CD14-positive monocyte (primary cell): ENCODE measurements around the gene TLR7. TPM values are rescaled to one million over a fixed set of nuclear protein-coding genes. Genes with fewer than 3 reads are reported as not detected.

Experiments
- DNase-seq, 3 donors: peaks; one replicate each; pipeline ENCODE4 v3.0.0-alpha.2; 2011 to 2022
- H2AFZ ChIP-seq: 2 replicates; pipeline ENCODE4 v1.6.0; 2012; ENCODE audit warnings: mild to moderate bottlenecking, low read depth, low read length, inconsistent platforms; ENCODE audit not compliant: insufficient read depth, poor library complexity, severe bottlenecking
- H3K27ac ChIP-seq, 2 donors: 1 replicate in 1 of 2; 2 replicates in 1 of 2; pipeline ENCODE4 v1.5.1; 2012 to 2013; ENCODE audit warnings: low read length in 2 of 2, control low read depth in 1 of 2, inconsistent platforms in 1 of 2, low read depth in 1 of 2, mild to moderate bottlenecking in 1 of 2
- H3K27me3 ChIP-seq, 2 donors: one replicate each; pipeline versions ENCODE4 v1.6.0 to v1.6.1; 2011 to 2013; ENCODE audit warnings: low read length in 2 of 2; ENCODE audit not compliant: control insufficient read depth in 2 of 2, insufficient read depth in 2 of 2
- H3K36me3 ChIP-seq, 2 donors: replicated peaks in 1 of 2; 1 replicate in 1 of 2; 2 replicates in 1 of 2; pipeline versions ENCODE4 v1.5.1 to v1.6.1; 2012 to 2013; ENCODE audit warnings: low read length in 2 of 2, control low read depth in 1 of 2, inconsistent platforms in 1 of 2, mild to moderate bottlenecking in 1 of 2; ENCODE audit not compliant: insufficient read depth in 2 of 2, control insufficient read depth in 1 of 2
- H3K4me1 ChIP-seq, 2 donors: 1 replicate in 1 of 2; 2 replicates in 1 of 2; pipeline versions ENCODE4 v1.5.1 to v1.6.1; 2012 to 2013; ENCODE audit warnings: low read length in 2 of 2, control low read depth in 1 of 2, inconsistent platforms in 1 of 2, mild to moderate bottlenecking in 1 of 2, moderate library complexity in 1 of 2; ENCODE audit not compliant: insufficient read depth in 2 of 2, control insufficient read depth in 1 of 2
- H3K4me2 ChIP-seq: replicated peaks from 2 replicates; pipeline ENCODE3; 2012; ENCODE audit warnings: low read length, moderate library complexity, mild to moderate bottlenecking; ENCODE audit not compliant: poor library complexity, severe bottlenecking; ENCODE audit errors: extremely low read depth
- H3K4me3 ChIP-seq, 3 experiments: fragments of 200-600 bp in 1 of 3; sonication (generic) in 1 of 3; replicated peaks in 1 of 3; 1 replicate in 2 of 3; 2 replicates in 1 of 3; pipeline ENCODE4 v1.5.1; 2011 to 2013; ENCODE audit warnings: low read length in 3 of 3, mild to moderate bottlenecking in 3 of 3, control low read depth in 2 of 3, low read depth in 2 of 3, inconsistent platforms in 1 of 3, moderate library complexity in 1 of 3
- H3K79me2 ChIP-seq: 2 replicates; pipeline ENCODE4 v1.6.0; 2012; ENCODE audit warnings: mild to moderate bottlenecking, control low read depth, inconsistent platforms, low read length, moderate library complexity; ENCODE audit not compliant: insufficient read depth
- H3K9ac ChIP-seq: 2 replicates; pipeline ENCODE4 v1.6.0; 2017; ENCODE audit warnings: low read length, mild to moderate bottlenecking; ENCODE audit not compliant: insufficient read depth, poor library complexity, severe bottlenecking
- H3K9me3 ChIP-seq, 2 donors: replicated peaks in 1 of 2; 1 replicate in 1 of 2; 2 replicates in 1 of 2; pipeline versions ENCODE4 v1.5.1 to v1.6.1; 2012 to 2013; ENCODE audit warnings: low read length in 2 of 2, control low read depth in 1 of 2; ENCODE audit not compliant: control insufficient read depth in 1 of 2, insufficient read depth in 1 of 2
- H4K20me1 ChIP-seq: 2 replicates; pipeline ENCODE4 v1.6.0; 2012; ENCODE audit warnings: mild to moderate bottlenecking, low read length, control low read depth, moderate library complexity; ENCODE audit not compliant: insufficient read depth
- H3K27ac Mint-ChIP-seq, 7 donors: one replicate each; pipeline ENCODE4 v1.8.0; 2020; ENCODE audit warnings: mild to moderate bottlenecking in 7 of 7, mixed read lengths in 7 of 7, moderate library complexity in 6 of 7, inconsistent platforms in 2 of 7
- H3K27me3 Mint-ChIP-seq, 3 donors: one replicate each; pipeline ENCODE4 v1.8.0; 2021 to 2022; ENCODE audit warnings: low read depth in 3 of 3, mild to moderate bottlenecking in 3 of 3, mixed read lengths in 3 of 3, moderate library complexity in 3 of 3, inconsistent platforms in 1 of 3
- H3K36me3 Mint-ChIP-seq, 2 donors: one replicate each; pipeline ENCODE4 v1.8.0; 2020; ENCODE audit warnings: mixed read lengths in 2 of 2, inconsistent platforms in 1 of 2, mild to moderate bottlenecking in 1 of 2
- H3K4me1 Mint-ChIP-seq: one replicate; pipeline ENCODE4 v1.8.0; 2020; ENCODE audit warnings: mild to moderate bottlenecking, mixed read lengths
- H3K4me3 Mint-ChIP-seq, 2 donors: one replicate each; pipeline ENCODE4 v1.8.0; 2020; ENCODE audit warnings: mild to moderate bottlenecking in 2 of 2, mixed read lengths in 2 of 2, moderate library complexity in 1 of 2
- H3K9me3 Mint-ChIP-seq, 7 donors: one replicate each; pipeline ENCODE4 v1.8.0; 2020 to 2022; ENCODE audit warnings: mixed read lengths in 7 of 7, mild to moderate bottlenecking in 6 of 7, moderate library complexity in 6 of 7, inconsistent platforms in 2 of 7
- WGBS: methylation state at CpG from one replicate; pipeline ENCODE4 v1.1.5; 2013; ENCODE audit warnings: missing lambda C conversion rate; ENCODE audit not compliant: insufficient coverage; 5-methylcytosine and 5-hydroxymethylcytosine counted together
- intact Hi-C, 2 donors: fragments of 100-400 bp; cut with micrococcal nuclease; formaldehyde crosslinking; loops; one replicate each; pipeline versions ENCODE4 v1.15.0 to v1.15.1; 2023
- polyA plus RNA-seq, 3 donors: library from polyadenylated mRNA; depleted of rRNA in 1 of 3; unstranded in 2 of 3; stranded (reverse) in 1 of 3; fragments of 300-500 nt in 2 of 3; fragments of >200 nt in 1 of 3; fragmentation: Illumina TruSeq in 2 of 3; gene quantifications; 1 replicate in 2 of 3; 2 replicates in 1 of 3; pipeline ENCODE4 v1.2.3, GENCODE V29; 2012 to 2021
- TF ChIP-seq, protein P1 (sequence below): fragments of 200-600 bp; IDR thresholded peaks from one replicate; pipeline ENCODE4 v1.8.0; 2022; ENCODE audit warnings: antibody characterized with exemption, mild to moderate bottlenecking

The TLR7 gene
- polyA plus RNA-seq, 3 donors: 4.2 to 27.3 (median 23.0) TPM

DNA sequence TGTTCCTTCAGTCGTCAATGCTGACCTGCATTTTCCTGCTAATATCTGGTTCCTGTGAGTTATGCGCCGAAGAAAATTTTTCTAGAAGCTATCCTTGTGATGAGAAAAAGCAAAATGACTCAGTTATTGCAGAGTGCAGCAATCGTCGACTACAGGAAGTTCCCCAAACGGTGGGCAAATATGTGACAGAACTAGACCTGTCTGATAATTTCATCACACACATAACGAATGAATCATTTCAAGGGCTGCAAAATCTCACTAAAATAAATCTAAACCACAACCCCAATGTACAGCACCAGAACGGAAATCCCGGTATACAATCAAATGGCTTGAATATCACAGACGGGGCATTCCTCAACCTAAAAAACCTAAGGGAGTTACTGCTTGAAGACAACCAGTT, 52.2 kb downstream of the TLR7 start:
- H3K27ac ChIP-seq: peak overlapping the region in 1 of 2 donors; percentile 70
- peaks cover 0 to 34% of the 10 kb centered on the region in 2 donors for H3K27me3 ChIP-seq
- intact Hi-C loops: no loop called here
- H2AFZ ChIP-seq: no peak overlapping the region
- 10% methylated on average over 4 of the region's 10 CpGs for WGBS
- peak; percentile 61 to 82 (median 76) for DNase-seq
- TF ChIP-seq, protein P1, sequence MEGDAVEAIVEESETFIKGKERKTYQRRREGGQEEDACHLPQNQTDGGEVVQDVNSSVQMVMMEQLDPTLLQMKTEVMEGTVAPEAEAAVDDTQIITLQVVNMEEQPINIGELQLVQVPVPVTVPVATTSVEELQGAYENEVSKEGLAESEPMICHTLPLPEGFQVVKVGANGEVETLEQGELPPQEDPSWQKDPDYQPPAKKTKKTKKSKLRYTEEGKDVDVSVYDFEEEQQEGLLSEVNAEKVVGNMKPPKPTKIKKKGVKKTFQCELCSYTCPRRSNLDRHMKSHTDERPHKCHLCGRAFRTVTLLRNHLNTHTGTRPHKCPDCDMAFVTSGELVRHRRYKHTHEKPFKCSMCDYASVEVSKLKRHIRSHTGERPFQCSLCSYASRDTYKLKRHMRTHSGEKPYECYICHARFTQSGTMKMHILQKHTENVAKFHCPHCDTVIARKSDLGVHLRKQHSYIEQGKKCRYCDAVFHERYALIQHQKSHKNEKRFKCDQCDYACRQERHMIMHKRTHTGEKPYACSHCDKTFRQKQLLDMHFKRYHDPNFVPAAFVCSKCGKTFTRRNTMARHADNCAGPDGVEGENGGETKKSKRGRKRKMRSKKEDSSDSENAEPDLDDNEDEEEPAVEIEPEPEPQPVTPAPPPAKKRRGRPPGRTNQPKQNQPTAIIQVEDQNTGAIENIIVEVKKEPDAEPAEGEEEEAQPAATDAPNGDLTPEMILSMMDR: no peak
- H3K4me3 Mint-ChIP-seq: no peak overlapping the region
- H3K36me3 ChIP-seq: peaks cover 37 to 71% of the 10 kb centered on the region in 2 donors
- H3K36me3 Mint-ChIP-seq: peaks cover 51 to 64% of the 10 kb centered on the region in 2 donors
- H3K79me2 ChIP-seq: peaks cover 80% of the 10 kb centered on the region
- no peak overlapping the region for H3K9ac ChIP-seq
- no peak overlapping the region for H3K4me3 ChIP-seq
- H3K27ac Mint-ChIP-seq: peak overlapping the region in 6 of 7 donors; percentile 55 to 89 (median 69)
- H4K20me1 ChIP-seq: peaks cover 92% of the 10 kb centered on the region
- H3K9me3 ChIP-seq: peaks cover 0 to 3% of the 10 kb centered on the region in 2 donors
- H3K4me1 Mint-ChIP-seq: peaks cover 51% of the 10 kb centered on the region
- H3K27me3 Mint-ChIP-seq: peaks cover 0 to 58% (median 0%) of the 10 kb centered on the region in 3 donors
- H3K9me3 Mint-ChIP-seq: peaks cover 0 to 16% (median 4%) of the 10 kb centered on the region in 7 donors
- no peak overlapping the region for H3K4me2 ChIP-seq
- H3K4me1 ChIP-seq: peaks cover 39 to 49% of the 10 kb centered on the region in 2 donors

DNA sequence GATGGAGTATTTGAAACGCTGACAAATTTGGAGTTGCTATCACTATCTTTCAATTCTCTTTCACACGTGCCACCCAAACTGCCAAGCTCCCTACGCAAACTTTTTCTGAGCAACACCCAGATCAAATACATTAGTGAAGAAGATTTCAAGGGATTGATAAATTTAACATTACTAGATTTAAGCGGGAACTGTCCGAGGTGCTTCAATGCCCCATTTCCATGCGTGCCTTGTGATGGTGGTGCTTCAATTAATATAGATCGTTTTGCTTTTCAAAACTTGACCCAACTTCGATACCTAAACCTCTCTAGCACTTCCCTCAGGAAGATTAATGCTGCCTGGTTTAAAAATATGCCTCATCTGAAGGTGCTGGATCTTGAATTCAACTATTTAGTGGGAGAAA, 52.7 kb downstream of the TLR7 start:
- Histone ChIP-seq H3K27ac (peak overlapping the region in 1 of 2 donors; percentile 70), H3K36me3 (peaks cover 37 to 65% of the 10 kb centered on the region in 2 donors), H3K4me3 (no peak overlapping the region), H2AFZ (no peak overlapping the region), H3K4me1 (peaks cover 39 to 46% of the 10 kb centered on the region in 2 donors), H3K27me3 (peaks cover 0 to 38% of the 10 kb centered on the region in 2 donors), H4K20me1 (peaks cover 87% of the 10 kb centered on the region), H3K9ac (no peak overlapping the region), H3K4me2 (no peak overlapping the region), H3K79me2 (peaks cover 74% of the 10 kb centered on the region), H3K9me3 (peaks cover 3 to 6% of the 10 kb centered on the region in 2 donors)
- H3K27ac Mint-ChIP-seq: peak overlapping the region in 5 of 7 donors; percentile 37 to 88 (median 57)
- TF ChIP-seq, protein P1: no peak
- no peak overlapping the region for H3K4me3 Mint-ChIP-seq
- peaks cover 45% of the 10 kb centered on the region for H3K4me1 Mint-ChIP-seq
- peaks cover 46 to 58% of the 10 kb centered on the region in 2 donors for H3K36me3 Mint-ChIP-seq
- no CpG with 5 or more reads among the region's 8 CpGs for WGBS
- intact Hi-C loops: no loop called here
- no peak for DNase-seq
- H3K27me3 Mint-ChIP-seq: peaks cover 0 to 58% (median 0%) of the 10 kb centered on the region in 3 donors
- peaks cover 2 to 21% (median 10%) of the 10 kb centered on the region in 7 donors for H3K9me3 Mint-ChIP-seq
